Neural progenitor cell (in vitro differentiated cells): ENCODE data around the gene AIMP1.

Experiments
- CTCF ChIP-seq: fragments of 200-600 bp; sonication (generic); IDR thresholded peaks from 2 replicates; pipeline ENCODE4 v1.5.1; 2017; ENCODE audit warnings: antibody characterized with exemption, mild to moderate bottlenecking
- EZH2 ChIP-seq: fragments of 200-600 bp; sonication (generic); IDR thresholded peaks from 2 replicates; pipeline ENCODE4 v1.6.1; 2017; ENCODE audit warnings: antibody characterized with exemption, mild to moderate bottlenecking, moderate library complexity

- TF ChIP-seq CTCF = no peak
- TF ChIP-seq EZH2 = no peak
Measured at GRCh38 chr4:106318511-106318910, 2.2 kb downstream of the AIMP1 start.
